Type B pancreatic cell (in vitro differentiated cells): ENCODE measurements around the gene ALK. TPM values are rescaled to one million over a fixed set of nuclear protein-coding genes. Genes with fewer than 3 reads are reported as not detected.

Source experiments
- DNase-seq: peaks from one replicate; pipeline ENCODE4 v3.0.0; 2021; ENCODE audit warnings: mixed read lengths; ENCODE audit not compliant: unreplicated experiment; ENCODE audit errors: extremely low spot score
- H3K27ac Mint-ChIP-seq: 2 replicates; pipeline ENCODE4 v1.8.0; 2021; ENCODE audit warnings: mild to moderate bottlenecking, mixed read lengths
- H3K27me3 Mint-ChIP-seq: 2 replicates; pipeline ENCODE4 v1.8.0; 2021; ENCODE audit warnings: mixed read lengths
- H3K36me3 Mint-ChIP-seq: 2 replicates; pipeline ENCODE4 v1.8.0; 2021; ENCODE audit warnings: mixed read lengths
- H3K4me1 Mint-ChIP-seq: one replicate; pipeline ENCODE4 v1.8.0; 2021; ENCODE audit warnings: mixed read lengths; ENCODE audit not compliant: unreplicated experiment
- H3K4me3 Mint-ChIP-seq: 2 replicates; pipeline ENCODE4 v1.8.0; 2021; ENCODE audit warnings: mild to moderate bottlenecking, mixed read lengths
- H3K9me3 Mint-ChIP-seq: 2 replicates; pipeline ENCODE4 v1.8.0; 2021; ENCODE audit warnings: mixed read lengths
- total RNA-seq: library from RNA; stranded (reverse); gene quantifications from 2 replicates; pipeline ENCODE4 v1.2.1, GENCODE V29; 2021; ENCODE audit warnings: low replicate concordance
- TF ChIP-seq, protein P1 (sequence below): fragments of 200-600 bp; sonication (generic); conservative IDR thresholded peaks from 2 replicates; pipeline ENCODE4 v1.5.0; 2021; ENCODE audit warnings: antibody characterized with exemption, mild to moderate bottlenecking

The ALK gene
- total RNA-seq, 1 donor from 2014 or later = 7.7 TPM

DNA sequence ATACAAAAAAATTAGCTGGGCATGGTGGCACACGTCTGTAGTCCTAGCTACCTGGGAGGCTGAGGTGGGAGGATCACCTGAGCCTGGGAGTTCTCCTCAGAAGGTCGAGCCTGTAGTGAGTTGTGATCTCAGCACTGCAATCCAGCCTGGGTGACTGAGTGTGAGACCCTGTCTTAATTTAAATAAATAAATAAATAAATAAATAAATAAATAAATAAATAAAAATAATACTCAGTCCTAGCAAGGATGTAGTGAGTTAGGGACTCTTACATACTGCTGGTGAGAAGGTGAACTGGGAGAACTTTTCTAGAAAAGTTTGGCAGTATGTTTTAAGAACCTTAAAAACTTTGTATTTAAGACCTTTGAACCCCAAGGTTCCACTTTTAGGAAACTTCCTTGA is 576.1 kb downstream of the ALK start:
- no peaks in the 10 kb centered on the region for H3K4me1 Mint-ChIP-seq
- H3K36me3 Mint-ChIP-seq = no peaks in the 10 kb centered on the region
- H3K27me3 Mint-ChIP-seq = peaks cover 11% of the 10 kb centered on the region
- H3K9me3 Mint-ChIP-seq = no peaks in the 10 kb centered on the region
- no peak overlapping the region for H3K27ac Mint-ChIP-seq
- no peak for DNase-seq
- TF ChIP-seq, protein P1, sequence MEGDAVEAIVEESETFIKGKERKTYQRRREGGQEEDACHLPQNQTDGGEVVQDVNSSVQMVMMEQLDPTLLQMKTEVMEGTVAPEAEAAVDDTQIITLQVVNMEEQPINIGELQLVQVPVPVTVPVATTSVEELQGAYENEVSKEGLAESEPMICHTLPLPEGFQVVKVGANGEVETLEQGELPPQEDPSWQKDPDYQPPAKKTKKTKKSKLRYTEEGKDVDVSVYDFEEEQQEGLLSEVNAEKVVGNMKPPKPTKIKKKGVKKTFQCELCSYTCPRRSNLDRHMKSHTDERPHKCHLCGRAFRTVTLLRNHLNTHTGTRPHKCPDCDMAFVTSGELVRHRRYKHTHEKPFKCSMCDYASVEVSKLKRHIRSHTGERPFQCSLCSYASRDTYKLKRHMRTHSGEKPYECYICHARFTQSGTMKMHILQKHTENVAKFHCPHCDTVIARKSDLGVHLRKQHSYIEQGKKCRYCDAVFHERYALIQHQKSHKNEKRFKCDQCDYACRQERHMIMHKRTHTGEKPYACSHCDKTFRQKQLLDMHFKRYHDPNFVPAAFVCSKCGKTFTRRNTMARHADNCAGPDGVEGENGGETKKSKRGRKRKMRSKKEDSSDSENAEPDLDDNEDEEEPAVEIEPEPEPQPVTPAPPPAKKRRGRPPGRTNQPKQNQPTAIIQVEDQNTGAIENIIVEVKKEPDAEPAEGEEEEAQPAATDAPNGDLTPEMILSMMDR = no peak
- H3K4me3 Mint-ChIP-seq = no peak overlapping the region

DNA sequence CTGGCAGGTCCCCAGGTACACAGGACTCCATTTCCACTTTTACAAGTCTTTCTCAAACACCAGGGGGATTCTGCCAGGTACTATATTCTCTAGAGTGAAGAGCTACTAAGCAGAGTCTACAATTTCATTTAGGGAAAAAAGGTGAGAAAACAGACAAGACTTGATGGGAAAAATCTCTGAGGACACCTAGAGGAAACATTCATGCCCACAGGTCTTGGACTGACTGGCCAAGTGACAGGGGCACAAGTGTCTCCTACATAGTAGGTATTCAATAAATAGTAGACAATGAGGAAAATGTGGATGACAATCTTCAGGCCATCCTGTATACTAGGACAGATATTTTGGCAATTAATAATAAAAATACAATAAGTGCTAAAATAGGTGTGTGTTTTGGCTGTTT is 577.6 kb downstream of the ALK start:
- Mint-ChIP-seq H3K4me1 (no peaks in the 10 kb centered on the region), H3K27ac (no peak overlapping the region), H3K9me3 (no peaks in the 10 kb centered on the region), H3K27me3 (peaks cover 11% of the 10 kb centered on the region), H3K4me3 (no peak overlapping the region), H3K36me3 (no peaks in the 10 kb centered on the region)
- DNase-seq = no peak
- TF ChIP-seq, protein P1 = no peak

DNA sequence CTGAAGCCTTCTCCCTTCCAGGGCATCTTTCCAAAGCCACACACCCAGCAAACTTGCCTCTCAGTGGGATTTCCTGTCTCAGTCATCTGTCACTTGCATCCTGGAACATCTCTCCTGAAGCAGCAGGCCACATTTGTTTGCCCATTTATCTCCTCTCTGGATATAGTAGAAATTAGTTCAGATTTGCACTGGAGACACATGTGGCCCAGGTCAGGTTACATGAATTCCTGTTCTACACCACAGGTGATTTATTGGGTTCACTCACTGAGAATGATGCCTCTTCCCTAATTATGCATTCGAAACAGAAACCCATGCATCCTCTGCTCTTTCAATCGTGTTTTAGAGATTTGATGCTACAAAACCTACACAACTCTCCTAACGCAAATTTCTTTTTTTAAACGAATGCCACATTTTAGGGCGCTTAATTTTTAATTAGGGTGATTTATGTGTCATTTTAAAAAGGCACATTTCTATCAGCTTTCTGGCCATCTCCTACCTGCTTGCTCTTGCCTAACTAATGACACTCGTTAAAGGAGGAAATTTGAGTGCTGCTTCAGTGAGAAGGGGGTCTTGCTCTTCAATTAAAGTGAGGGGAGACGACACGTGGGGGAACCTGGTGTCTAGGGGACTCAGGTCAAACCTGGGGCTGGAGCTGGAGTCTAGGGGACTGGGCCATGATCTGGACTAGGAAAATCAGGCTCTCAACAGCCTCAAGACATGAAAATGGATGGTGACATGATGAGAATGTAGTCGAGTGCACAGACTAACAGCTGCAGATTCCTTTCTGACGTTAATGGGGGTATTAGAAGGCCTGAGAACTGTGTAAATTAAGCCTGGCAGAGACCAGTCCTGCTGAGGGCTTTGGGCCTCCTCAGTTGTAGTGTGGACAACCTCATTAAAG is 584.8 kb downstream of the ALK start:
- H3K9me3 Mint-ChIP-seq = no peaks in the 10 kb centered on the region
- no peak overlapping the region for H3K4me3 Mint-ChIP-seq
- H3K27me3 Mint-ChIP-seq = no peaks in the 10 kb centered on the region
- TF ChIP-seq, protein P1 = no peak
- H3K36me3 Mint-ChIP-seq = no peaks in the 10 kb centered on the region
- no peak for DNase-seq
- H3K4me1 Mint-ChIP-seq = peaks cover 7% of the 10 kb centered on the region
- no peak overlapping the region for H3K27ac Mint-ChIP-seq

DNA sequence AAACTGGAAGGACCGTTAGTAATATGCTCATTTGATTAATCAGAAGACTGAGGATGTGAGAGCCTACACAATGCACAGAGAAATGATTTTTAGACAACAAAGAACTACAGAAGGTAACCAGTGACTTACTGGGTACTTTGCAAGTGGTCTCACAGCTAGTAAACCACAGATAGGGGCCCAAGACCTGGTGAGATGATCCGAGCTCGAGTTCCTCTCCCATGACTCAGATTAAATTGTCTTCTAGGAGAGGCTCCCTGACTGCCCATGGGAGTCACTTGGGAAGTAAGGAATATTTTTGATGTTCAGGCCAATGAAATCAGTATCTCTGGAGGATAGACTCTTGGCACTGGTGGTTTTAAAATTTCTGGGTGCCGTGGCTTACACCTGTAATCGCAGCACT is 586.0 kb downstream of the ALK start:
- H3K4me3 Mint-ChIP-seq = no peak overlapping the region
- no peak overlapping the region for H3K27ac Mint-ChIP-seq

DNA sequence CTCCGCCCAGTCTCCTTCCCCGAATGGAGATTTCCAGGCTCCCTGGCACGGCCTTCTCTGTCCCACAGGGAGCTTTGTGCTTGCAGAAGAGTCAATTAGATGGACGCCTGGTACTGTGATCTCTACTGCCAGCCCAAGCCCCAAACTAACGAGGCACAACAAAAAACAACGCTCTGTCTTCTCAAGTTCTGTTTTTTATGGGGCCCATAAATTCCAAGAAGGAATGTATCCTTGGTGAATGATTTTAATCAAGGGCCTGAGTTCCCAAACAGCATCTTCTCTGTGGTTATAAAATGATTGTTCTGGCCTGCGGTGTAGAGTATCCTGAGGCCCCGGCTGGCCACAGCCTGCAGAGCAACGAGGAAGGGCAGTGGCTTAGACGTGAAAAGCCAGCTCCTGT is 586.7 kb downstream of the ALK start:
- no peaks in the 10 kb centered on the region for H3K36me3 Mint-ChIP-seq
- H3K27me3 Mint-ChIP-seq = no peaks in the 10 kb centered on the region
- H3K4me1 Mint-ChIP-seq = peaks cover 7% of the 10 kb centered on the region
- DNase-seq = no peak
- no peaks in the 10 kb centered on the region for H3K9me3 Mint-ChIP-seq
- TF ChIP-seq, protein P1 = no peak
- no peak overlapping the region for H3K4me3 Mint-ChIP-seq
- no peak overlapping the region for H3K27ac Mint-ChIP-seq

More for the DNA sequence above, 586.0 kb downstream of the ALK start:
- Mint-ChIP-seq H3K4me1 (peaks cover 7% of the 10 kb centered on the region), H3K36me3 (no peaks in the 10 kb centered on the region), H3K9me3 (no peaks in the 10 kb centered on the region), H3K27me3 (no peaks in the 10 kb centered on the region)
- no peak for DNase-seq
- TF ChIP-seq, protein P1 = no peak
